Astrocyte (in vitro differentiated cells and primary cell): ENCODE measurements around the gene SLC12A8. TPM values are rescaled to one million over a fixed set of nuclear protein-coding genes. Genes with fewer than 3 reads are reported as not detected.

Source experiments
- DNase-seq: peaks from one replicate; pipeline ENCODE4 v3.0.0-alpha.2; 2010; ENCODE audit warnings: low read depth
- FAIRE-seq: peaks from 2 replicates; lab custom pipeline; 2011; peaks lifted over from hg19 to GRCh38; lab: Jason Lieb, UNC
- H2AFZ ChIP-seq: 2 replicates; pipeline ENCODE4 v1.6.0; 2012; ENCODE audit warnings: low read depth, low read length, inconsistent platforms
- H3K27ac ChIP-seq: 2 replicates; pipeline ENCODE4 v1.5.1; 2011; ENCODE audit warnings: low read depth, low read length, inconsistent platforms
- H3K27me3 ChIP-seq: 2 replicates; pipeline ENCODE4 v1.6.0; 2011; ENCODE audit warnings: low read length, inconsistent platforms; ENCODE audit not compliant: insufficient read depth
- H3K36me3 ChIP-seq: 2 replicates; pipeline ENCODE4 v1.5.1; 2011; ENCODE audit warnings: low read length, inconsistent platforms; ENCODE audit not compliant: insufficient read depth
- H3K4me1 ChIP-seq: 2 replicates; pipeline ENCODE4 v1.5.1; 2011; ENCODE audit warnings: low read length, inconsistent platforms; ENCODE audit not compliant: insufficient read depth
- H3K4me2 ChIP-seq: 2 replicates; pipeline ENCODE4 v1.6.0; 2012; ENCODE audit warnings: low read length, inconsistent platforms
- H3K4me3 ChIP-seq: 2 replicates; pipeline ENCODE4 v1.5.1; 2011; ENCODE audit warnings: low read depth, mild to moderate bottlenecking, low read length, inconsistent platforms; ENCODE audit not compliant: insufficient read depth
- H3K79me2 ChIP-seq: 2 replicates; pipeline ENCODE4 v1.6.0; 2012; ENCODE audit warnings: mild to moderate bottlenecking, low read length, inconsistent platforms; ENCODE audit not compliant: insufficient read depth
- H3K9ac ChIP-seq: 2 replicates; pipeline ENCODE4 v1.6.0; 2012; ENCODE audit warnings: mild to moderate bottlenecking, low read length, inconsistent platforms
- H3K9me3 ChIP-seq: 2 replicates; pipeline ENCODE4 v1.5.1; 2012; ENCODE audit warnings: low read depth, mild to moderate bottlenecking, low read length, inconsistent platforms; ENCODE audit not compliant: insufficient read depth
- H4K20me1 ChIP-seq: 2 replicates; pipeline ENCODE4 v1.6.0; 2012; ENCODE audit warnings: low read length, inconsistent platforms; ENCODE audit not compliant: insufficient read depth
- H3K27ac Mint-ChIP-seq: one replicate; pipeline ENCODE4 v1.8.0; 2021; ENCODE audit warnings: mild to moderate bottlenecking, mixed read lengths; ENCODE audit not compliant: unreplicated experiment
- H3K27me3 Mint-ChIP-seq: one replicate; pipeline ENCODE4 v1.8.0; 2021; ENCODE audit warnings: low read depth, mixed read lengths; ENCODE audit not compliant: unreplicated experiment
- H3K36me3 Mint-ChIP-seq: one replicate; pipeline ENCODE4 v1.8.0; 2021; ENCODE audit warnings: low read depth, mixed read lengths; ENCODE audit not compliant: unreplicated experiment
- H3K4me1 Mint-ChIP-seq: one replicate; pipeline ENCODE4 v1.8.0; 2021; ENCODE audit warnings: low read depth, mixed read lengths; ENCODE audit not compliant: unreplicated experiment
- H3K4me3 Mint-ChIP-seq: one replicate; pipeline ENCODE4 v1.8.0; 2021; ENCODE audit warnings: mild to moderate bottlenecking, moderate library complexity, mixed read lengths; ENCODE audit not compliant: unreplicated experiment
- H3K9me3 Mint-ChIP-seq: one replicate; pipeline ENCODE4 v1.8.0; 2021; ENCODE audit warnings: mild to moderate bottlenecking, mixed read lengths; ENCODE audit not compliant: unreplicated experiment
- CTCF ChIP-seq: IDR thresholded peaks from 2 replicates; pipeline ENCODE4 v1.5.1; 2011; ENCODE audit warnings: low read depth, mild to moderate bottlenecking, inconsistent platforms, low read length, moderate library complexity; ENCODE audit not compliant: insufficient read depth
- EZH2 ChIP-seq: IDR thresholded peaks from 2 replicates; pipeline ENCODE4 v1.6.1; 2012; ENCODE audit warnings: mild to moderate bottlenecking, low read length, inconsistent platforms; ENCODE audit not compliant: insufficient read depth
- total RNA-seq: library from RNA; stranded (reverse); gene quantifications from 2 replicates; pipeline ENCODE4 v1.2.1, GENCODE V29; 2021

The SLC12A8 gene
- total RNA-seq, 1 donor from 2014 or later = 4.2 TPM

- H4K20me1 ChIP-seq = no peaks in the 10 kb centered on the region
- no peak overlapping the region for H3K9ac ChIP-seq
- Mint-ChIP-seq H3K4me1 (peaks cover 33% of the 10 kb centered on the region), H3K36me3 (no peaks in the 10 kb centered on the region), H3K27ac (no peak overlapping the region), H3K9me3 (no peaks in the 10 kb centered on the region), H3K27me3 (peaks cover 4% of the 10 kb centered on the region), H3K4me3 (no peak overlapping the region)
- H3K36me3 ChIP-seq = no peaks in the 10 kb centered on the region
- DNase-seq (no peak), FAIRE-seq (no peak)
- no peaks in the 10 kb centered on the region for H3K79me2 ChIP-seq
- H3K4me1 ChIP-seq = peaks cover 51% of the 10 kb centered on the region
- no peak overlapping the region for H2AFZ ChIP-seq
- no peaks in the 10 kb centered on the region for H3K27me3 ChIP-seq
- H3K4me3 ChIP-seq = no peak overlapping the region
- no peak overlapping the region for H3K27ac ChIP-seq
- TF ChIP-seq EZH2 = no peak
- no peak for TF ChIP-seq CTCF
- H3K9me3 ChIP-seq = no peaks in the 10 kb centered on the region
- no peak overlapping the region for H3K4me2 ChIP-seq
These were observed 69.6 kb downstream of the SLC12A8 start for GRCh38 chr3:125142940-125143339.

GRCh38 chr3:125142420-125142778 is 70.1 kb downstream of the SLC12A8 start:
- DNase-seq = no peak
- no peak overlapping the region for H3K4me3 ChIP-seq
- no peak for FAIRE-seq
- H3K9me3 Mint-ChIP-seq = no peaks in the 10 kb centered on the region
- H3K4me2 ChIP-seq = peak overlapping the region; percentile 74
- TF ChIP-seq CTCF (no peak), EZH2 (no peak)
- no peaks in the 10 kb centered on the region for H3K36me3 ChIP-seq
- H3K9me3 ChIP-seq = no peaks in the 10 kb centered on the region
- no peaks in the 10 kb centered on the region for H3K36me3 Mint-ChIP-seq
- H3K79me2 ChIP-seq = no peaks in the 10 kb centered on the region
- H3K27me3 Mint-ChIP-seq = peaks cover 4% of the 10 kb centered on the region
- H4K20me1 ChIP-seq = no peaks in the 10 kb centered on the region
- H3K4me1 Mint-ChIP-seq = peaks cover 36% of the 10 kb centered on the region
- H3K4me3 Mint-ChIP-seq = no peak overlapping the region
- H3K27me3 ChIP-seq = no peaks in the 10 kb centered on the region
- peaks cover 56% of the 10 kb centered on the region for H3K4me1 ChIP-seq
- H3K27ac ChIP-seq = no peak overlapping the region
- no peak overlapping the region for H3K27ac Mint-ChIP-seq
- H3K9ac ChIP-seq = no peak overlapping the region
- no peak overlapping the region for H2AFZ ChIP-seq

GRCh38 chr3:125141596-125142419 is 70.7 kb downstream of the SLC12A8 start:
- DNase-seq (no peak), FAIRE-seq (no peak)
- Mint-ChIP-seq H3K9me3 (no peaks in the 10 kb centered on the region), H3K36me3 (no peaks in the 10 kb centered on the region), H3K4me3 (no peak overlapping the region), H3K4me1 (peaks cover 39% of the 10 kb centered on the region), H3K27me3 (peaks cover 4% of the 10 kb centered on the region), H3K27ac (no peak overlapping the region)
- Histone ChIP-seq H3K36me3 (no peaks in the 10 kb centered on the region), H3K27me3 (no peaks in the 10 kb centered on the region), H3K79me2 (no peaks in the 10 kb centered on the region), H3K27ac (no peak overlapping the region), H3K9ac (peak overlapping the region; percentile 37), H2AFZ (peak overlapping the region; percentile 75), H3K4me1 (peaks cover 62% of the 10 kb centered on the region), H3K4me2 (peak overlapping the region; percentile 74), H4K20me1 (no peaks in the 10 kb centered on the region), H3K9me3 (no peaks in the 10 kb centered on the region), H3K4me3 (peak overlapping the region; percentile 11)
- TF ChIP-seq CTCF (no peak), EZH2 (no peak)
